KBM-7 (cell line): ENCODE data around the gene LSM11.
A peak's percentile ranks its signal among the peaks of the same experiment; 100 is the strongest.

Experiments used
- DNase-seq: peaks from one replicate; pipeline ENCODE4 v3.0.0-alpha.2; 2015
- in situ Hi-C: fragments of 300-500 bp; cut with MboI; formaldehyde crosslinking; loops from 2 replicates; pipeline ENCODE4 v1.14.3; 2020; ENCODE audit warnings: low sequenced_read_pairs, low pct_unique_long_range_greater_than_20kb, mixed read lengths

Gene LSM11

GRCh38 chr5:157761690-157762621 lies 18.4 kb downstream of the LSM11 start:
- DNase-seq = peak; percentile 75
- in situ Hi-C loops = no loop called here

- DNase-seq = no peak
- in situ Hi-C loops = no loop called here
These were observed 21.0 kb downstream of the LSM11 start for GRCh38 chr5:157764531-157764930.

GRCh38 chr5:157766442-157766841 lies 22.9 kb downstream of the LSM11 start:
- DNase-seq = no peak
- in situ Hi-C loops = no loop called here

GRCh38 chr5:157766902-157767301 lies 23.4 kb downstream of the LSM11 start:
- in situ Hi-C loops = no loop called here
- no peak for DNase-seq

- in situ Hi-C loops = no loop called here
- no peak for DNase-seq
These were observed 24.2 kb downstream of the LSM11 start for GRCh38 chr5:157767689-157768088.

- in situ Hi-C loops = no loop called here
- no peak for DNase-seq
These were observed 27.2 kb downstream of the LSM11 start for GRCh38 chr5:157770665-157771064.

- in situ Hi-C loops = no loop called here
- DNase-seq = no peak
These were observed 28.6 kb downstream of the LSM11 start for GRCh38 chr5:157772127-157772526.

GRCh38 chr5:157778121-157778805 lies 34.8 kb downstream of the LSM11 start:
- in situ Hi-C loops = no loop called here
- no peak for DNase-seq

- DNase-seq = no peak
- in situ Hi-C loops = no loop called here
These were observed 35.7 kb downstream of the LSM11 start for GRCh38 chr5:157779221-157779620.

- in situ Hi-C loops = no loop called here
- no peak for DNase-seq
These were observed 42.3 kb downstream of the LSM11 start for GRCh38 chr5:157785801-157786200.

- in situ Hi-C loops = no loop called here
These were observed 49.8 kb downstream of the LSM11 start for GRCh38 chr5:157793301-157793700.

GRCh38 chr5:157799578-157799977 lies 56.1 kb downstream of the LSM11 start:
- no peak for DNase-seq
- in situ Hi-C loops = no loop called here

More at GRCh38 chr5:157793301-157793700, 49.8 kb downstream of the LSM11 start:
- DNase-seq = no peak

- in situ Hi-C loops = no loop called here
- no peak for DNase-seq
These were observed 56.6 kb downstream of the LSM11 start for GRCh38 chr5:157800137-157800536.

- in situ Hi-C loops = no loop called here
- no peak for DNase-seq
These were observed 59.2 kb downstream of the LSM11 start for GRCh38 chr5:157802736-157803135.

GRCh38 chr5:157808043-157808442 lies 64.5 kb downstream of the LSM11 start:
- in situ Hi-C loops = no loop called here
- DNase-seq = no peak
